Measurements from ENCODE around the gene PIP5KL1.
A peak's percentile ranks its signal among the peaks of the same experiment; 100 is the strongest.

The PIP5KL1 gene

DNA sequence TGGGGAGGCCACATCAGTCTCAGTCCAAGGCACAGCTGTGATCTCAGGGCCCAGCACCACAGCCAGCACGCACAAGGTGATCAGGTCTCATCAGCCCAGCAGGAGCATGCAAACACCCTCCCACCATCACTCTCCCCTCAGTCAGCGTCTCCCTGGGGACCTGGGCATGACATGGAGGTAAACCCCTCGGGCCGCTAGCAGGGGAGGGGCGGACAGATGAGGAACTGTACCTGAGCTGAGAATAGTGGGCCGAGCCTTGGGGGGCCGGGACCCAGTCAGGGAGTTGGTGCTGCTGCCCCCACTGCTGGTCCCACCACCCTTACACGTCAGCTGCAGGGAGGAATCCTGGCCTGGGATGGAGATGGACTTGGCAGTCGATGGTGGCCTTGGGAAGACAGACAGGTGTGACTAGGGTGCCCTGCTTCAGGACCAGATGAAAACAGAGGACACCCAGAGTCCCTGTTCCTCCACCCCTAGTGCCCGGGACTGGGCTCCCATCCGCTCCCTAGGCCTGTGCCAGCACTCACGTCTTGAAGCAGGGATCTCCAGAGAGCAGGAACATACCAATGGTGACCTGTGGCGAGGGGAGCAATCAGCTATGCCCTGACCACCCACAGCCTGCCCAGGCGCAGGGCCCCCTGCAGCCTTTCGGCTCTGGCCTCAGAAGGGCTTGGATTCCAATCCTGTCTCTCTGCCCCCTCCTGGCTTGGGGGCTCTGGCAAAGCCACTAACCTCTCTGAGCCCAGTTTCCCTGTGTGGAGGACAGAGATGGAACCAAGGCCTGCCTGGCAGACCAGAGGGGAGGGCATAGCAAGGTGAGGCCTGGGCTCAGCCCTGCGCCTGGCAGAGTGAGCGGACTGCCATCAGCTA lies 17.5 kb upstream of the PIP5KL1 start:
- no peak for DNase-seq

DNA sequence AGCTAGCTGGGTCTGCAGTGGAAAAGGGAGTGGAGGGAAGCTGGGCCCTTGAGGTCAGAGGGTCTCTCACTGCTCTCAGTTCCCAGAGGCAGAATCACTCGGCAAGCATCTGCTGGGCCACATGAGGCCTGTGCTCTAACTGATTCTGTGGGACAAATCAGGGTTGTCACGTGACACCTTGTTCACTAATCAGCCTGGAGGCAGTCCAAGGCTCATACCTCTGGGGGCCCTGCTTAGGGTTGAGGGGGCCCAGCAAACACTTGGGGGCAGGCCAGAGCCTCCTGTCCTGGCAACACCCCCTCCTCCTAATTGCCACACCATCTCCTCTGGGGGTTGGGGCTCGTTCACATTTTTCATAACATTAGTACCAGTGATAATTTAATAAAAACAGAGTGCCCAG lies 16.2 kb upstream of the PIP5KL1 start:
- no peak for DNase-seq

DNA sequence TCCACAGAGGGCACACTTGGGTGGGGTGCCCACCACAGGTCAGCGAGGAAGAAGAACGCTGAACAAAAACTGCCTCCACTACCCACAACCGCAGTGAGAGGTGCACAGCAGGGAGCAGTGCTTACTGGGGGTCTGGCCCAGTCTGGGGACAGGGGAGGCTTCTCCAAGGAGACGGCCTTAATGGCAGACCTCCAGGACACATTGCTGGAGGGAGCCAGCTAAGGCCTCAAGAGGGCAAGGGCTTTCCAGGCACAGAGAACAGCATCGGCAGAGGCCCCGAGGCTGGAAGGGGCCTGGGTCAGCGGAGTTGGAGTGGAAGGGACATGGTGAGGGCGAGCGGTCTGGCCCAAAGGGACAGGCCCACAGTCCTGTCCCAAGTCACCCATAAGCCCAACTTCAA lies 15.4 kb upstream of the PIP5KL1 start:
- DNase-seq: no peak

DNA sequence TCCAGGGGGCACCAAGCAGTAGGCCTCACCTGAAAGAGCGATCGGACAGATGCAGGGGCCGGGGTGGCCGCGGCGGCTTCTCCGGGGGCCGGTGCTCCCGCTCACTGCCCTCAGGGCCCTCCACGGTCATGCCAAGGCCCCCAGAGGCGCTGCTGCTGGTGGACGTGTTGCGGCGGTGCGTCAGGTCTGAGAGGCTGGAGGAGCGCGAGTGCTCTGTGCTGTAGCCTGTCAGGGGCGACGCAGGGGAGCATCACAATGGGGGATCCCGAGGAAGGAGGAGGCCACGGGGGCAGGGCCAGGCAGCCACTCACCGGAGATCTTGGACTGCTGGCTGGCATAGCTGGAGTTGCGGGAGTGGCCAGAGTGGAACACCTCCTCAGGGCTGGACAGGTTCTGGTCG lies 14.8 kb upstream of the PIP5KL1 start:
- DNase-seq: no peak

DNA sequence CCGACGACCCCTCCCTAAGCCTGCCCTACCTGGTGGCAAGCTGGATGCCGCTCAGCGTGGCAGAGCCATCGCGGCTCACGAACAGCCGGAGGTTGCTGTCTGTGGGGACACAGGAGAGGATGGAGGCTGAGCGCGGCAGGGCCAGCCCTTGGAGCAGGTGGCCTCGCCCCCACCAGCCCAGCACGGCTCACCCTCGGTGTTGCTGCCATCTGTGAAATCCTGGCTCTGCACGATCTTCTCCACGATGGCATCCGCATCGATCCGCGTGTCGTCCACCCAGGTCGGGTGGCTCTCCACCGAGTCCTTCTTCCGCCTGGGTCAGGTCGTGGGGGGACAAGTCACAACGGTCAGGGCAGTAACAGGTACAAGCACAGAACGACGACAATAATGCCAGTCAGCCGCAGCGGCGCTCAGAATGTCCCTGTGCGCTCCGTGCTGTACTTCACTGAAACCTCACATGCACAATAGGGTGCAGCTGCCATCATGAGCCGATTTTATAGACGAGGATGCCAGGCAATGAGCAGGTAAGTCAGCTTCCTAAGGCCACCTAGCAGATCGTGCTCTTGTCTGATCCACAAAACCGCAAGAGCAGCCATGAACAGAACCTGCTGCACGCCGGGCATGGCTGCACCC lies 14.1 kb upstream of the PIP5KL1 start:
- DNase-seq: no peak

DNA sequence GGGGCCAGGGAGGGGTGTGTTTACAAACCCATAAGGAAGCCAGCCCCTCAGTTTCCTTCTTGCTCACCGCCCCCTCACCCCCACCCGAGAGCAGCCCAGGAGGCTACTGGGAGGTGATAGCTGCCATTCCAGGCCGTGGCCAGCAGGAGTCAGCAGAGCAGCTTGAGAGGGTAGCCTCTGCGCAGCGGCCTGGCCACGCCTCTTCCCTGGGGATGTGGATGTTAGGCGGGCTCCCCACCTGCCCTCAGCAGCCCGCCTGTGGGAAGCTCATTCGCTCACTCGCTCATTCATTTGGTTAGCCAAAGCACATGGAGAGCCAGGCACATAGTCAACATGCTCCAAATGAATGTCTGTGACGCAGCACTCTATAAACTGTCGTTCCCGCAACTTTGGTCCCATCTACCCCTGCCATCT lies 13.2 kb upstream of the PIP5KL1 start:
- DNase-seq: peak; percentile 74

DNA sequence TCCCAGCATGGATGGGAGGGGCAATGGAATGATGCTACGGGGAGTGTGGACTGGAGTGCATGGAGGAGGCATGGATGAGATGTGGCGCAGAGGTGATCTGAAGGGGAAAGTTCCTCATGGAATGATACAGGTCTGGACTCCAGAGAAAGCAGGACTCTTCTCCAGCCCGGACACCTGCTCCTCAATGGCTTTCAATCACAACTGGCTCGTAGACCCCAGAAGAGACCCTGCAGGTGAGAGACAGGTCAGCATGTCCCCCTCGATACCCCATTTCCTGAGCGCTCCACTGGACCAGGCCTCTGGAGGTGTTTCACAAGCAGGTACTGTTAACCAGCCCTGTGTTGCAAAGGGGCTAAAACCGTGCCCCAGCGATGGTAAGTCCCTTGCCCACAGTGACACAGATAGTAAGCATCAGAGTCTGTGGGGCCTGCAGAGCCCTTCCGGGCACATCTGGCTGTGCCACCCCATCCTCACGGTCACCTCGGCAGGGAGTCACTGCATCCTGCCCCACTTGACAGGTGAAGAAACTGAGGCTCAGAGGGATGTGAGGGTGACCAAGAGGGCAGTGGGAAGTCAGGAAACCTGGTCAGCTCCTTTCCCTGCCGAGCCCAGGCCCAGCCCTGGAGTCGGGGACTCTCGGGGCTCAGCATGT lies 12.6 kb upstream of the PIP5KL1 start:
- DNase-seq: no peak

DNA sequence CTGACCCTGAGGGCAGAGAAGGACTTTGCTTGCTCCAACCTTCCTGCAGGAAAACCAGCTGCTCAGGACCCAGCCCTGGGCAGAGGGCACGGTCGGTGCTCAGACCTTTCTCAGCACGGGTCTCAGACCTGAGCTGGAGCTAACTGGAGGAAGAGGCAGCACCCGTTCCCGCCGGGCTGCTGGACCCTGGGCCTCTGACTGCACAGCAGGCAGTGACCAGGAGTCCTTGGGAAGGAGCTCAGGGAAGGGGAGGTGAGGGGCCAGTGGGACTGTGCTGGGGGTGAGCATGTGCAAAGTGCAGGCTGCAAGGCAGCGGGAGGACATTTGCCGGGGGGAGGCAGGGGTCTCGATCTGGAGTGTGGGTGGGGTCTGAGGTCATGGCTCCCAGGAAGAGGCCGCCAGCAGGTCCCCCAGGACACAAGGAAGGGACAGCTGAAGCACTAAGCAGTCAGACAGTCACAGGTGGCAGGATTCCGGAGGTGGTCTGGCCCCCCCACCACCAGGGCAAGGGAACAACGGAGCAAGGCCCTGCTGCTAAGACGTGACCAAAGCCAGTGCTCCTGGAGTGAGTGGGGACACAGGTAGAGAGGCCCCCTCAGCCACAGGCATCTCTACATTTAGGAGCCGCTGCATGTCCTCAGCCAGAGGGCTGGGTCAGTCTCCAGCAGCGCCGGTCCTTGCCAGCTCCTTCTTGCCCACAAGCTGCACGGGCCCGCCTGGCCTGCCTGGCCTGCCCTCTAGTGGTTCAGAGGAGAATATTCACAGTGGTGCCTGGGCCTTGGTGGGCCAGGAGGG lies 11.8 kb upstream of the PIP5KL1 start:
- DNase-seq: peak; percentile 78

DNA sequence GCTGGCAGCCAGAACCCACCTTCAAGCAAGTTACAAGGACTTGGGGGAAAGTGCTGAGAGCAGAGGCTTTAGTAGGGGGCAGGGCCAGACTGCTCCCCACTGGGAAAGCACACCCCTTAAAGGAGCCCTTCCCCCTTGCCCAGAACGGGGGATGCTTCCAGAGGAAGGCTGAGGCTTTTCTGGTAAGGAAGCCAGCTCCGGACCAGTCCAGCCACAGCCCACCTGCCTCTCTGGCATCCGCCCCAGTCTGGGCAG lies 11.3 kb upstream of the PIP5KL1 start:
- no peak for DNase-seq

DNA sequence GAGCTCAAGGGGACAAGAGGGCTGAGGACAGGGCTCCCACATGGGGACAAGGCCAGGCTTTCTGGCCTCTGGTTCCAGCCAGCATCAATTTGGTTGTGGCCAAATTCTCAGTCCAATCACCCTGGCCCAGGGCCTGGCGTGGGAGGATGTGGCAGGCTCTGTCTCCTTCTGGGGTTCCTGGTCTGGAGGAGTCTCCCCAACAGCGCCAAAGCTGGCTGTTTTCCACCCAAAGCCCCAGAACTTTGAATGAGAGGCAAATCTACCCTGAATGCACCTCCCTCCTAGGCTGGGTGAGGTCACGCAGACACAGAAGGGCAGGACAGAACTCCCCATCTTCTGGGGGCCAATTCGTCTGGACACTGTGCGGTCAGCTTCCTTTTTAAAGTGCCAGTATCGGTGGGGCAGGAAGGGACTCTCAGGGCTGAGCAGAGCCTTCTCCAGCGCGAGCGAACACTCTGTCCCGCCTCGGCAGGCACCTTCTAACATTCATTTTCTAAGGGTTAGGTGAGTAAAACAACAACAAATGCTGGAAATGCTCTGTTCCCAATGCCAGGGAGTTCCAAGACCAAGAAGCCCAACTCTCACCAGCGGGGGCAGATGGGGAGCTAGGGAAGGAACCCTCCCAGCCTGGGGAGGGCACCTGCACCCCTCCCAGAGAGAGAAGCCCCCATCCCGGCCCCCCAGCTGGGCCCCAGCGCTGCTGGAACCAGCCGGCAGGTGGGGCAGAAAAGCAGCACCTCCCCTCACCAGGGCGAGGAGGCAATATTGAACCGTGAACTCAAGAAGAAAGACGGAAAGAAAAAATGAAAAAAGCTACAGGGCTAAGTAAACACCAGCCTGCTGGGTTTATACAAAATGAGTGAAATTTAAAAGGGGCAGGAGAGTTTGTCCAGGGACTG lies 10.7 kb upstream of the PIP5KL1 start:
- DNase-seq: peak; percentile 60

DNA sequence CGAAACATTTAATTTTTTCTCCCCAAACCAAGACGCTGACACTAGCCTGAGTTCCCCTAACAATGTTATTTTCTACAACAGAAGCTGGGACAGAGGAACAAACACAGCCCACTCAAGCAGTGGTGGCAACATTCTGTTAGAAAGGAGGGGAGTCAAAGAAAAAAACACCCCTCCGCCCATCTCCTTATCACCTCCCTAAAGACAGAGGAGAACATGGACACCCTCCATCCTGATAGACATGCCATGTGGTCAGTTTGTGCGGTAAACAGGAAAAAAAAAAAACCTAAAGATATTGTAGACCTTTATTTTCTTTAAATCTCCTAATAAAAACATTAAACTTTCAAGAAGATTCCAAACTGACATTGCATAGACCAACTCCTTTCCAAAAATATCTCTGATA lies 10.0 kb upstream of the PIP5KL1 start:
- DNase-seq: peak; percentile 82

DNA sequence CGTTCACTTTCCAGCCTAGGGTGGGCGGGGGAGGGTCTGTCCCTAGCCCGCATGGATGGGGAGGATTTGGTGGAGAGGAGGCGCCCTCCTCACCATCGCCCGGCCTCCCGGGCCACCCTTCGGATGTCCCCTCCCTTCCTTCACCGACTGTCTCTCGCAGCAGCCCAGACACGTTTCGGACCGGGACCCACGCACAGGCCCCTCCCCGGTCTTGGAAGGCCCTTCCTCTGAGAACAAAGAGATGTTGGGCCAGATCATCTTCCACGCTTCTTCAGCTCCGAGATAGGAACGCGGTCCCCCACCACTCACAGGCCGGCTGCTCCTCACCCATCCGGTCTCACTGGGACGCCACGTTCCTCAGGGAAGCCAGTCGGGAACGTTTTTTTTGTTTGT lies 7.7 kb upstream of the PIP5KL1 start:
- DNase-seq: no peak

DNA sequence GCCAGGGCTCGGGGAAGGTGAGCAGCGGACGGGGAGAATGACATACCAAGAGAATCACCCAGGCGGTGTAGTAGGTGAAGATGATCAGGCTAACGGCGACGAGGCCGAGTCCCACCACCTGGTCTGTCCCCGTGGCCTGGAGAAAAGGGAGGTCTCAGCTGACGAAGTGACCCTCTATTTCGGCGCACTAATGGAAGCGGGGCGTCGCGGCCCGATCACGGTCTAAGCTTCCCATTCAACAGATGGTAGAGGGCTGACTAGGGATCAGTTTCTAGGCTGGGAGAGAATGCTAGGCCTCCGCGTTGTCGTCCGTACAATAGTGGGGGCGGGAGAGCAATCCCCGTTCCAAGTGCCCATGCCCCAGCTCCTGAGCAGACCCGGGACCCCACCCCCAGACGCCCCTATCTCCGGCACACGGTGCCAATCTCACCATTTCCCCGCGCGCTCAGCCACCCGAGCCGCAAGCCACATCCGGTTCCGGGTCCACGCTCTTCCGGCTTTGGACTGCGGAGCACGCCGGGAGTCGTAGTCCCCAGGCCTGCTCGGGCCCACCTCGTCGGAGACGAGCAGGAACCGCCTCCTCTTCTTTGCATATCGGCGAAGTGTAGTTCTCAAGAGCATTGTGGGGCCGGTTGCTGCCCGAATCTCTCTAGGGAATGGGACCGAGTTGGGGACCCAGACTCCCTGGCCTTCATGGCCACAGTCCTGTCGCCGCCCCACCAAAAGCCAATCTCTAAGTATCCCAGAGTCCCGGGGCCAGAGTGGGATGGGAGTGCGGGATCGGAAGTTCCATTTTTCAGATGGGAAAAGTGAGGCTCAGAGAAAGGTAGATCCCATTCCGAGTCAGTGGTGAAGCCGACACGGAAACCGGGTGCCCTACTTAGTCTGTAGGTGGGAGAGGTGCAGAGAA lies 7.1 kb upstream of the PIP5KL1 start, which contains the start of gene DPM2:
TSS of gene DPM2 (minus strand) at position 467 of the 910 bp plus-strand sequence. CDS start at position 433, 34 bp downstream.
- peak; percentile 93 for DNase-seq

DNA sequence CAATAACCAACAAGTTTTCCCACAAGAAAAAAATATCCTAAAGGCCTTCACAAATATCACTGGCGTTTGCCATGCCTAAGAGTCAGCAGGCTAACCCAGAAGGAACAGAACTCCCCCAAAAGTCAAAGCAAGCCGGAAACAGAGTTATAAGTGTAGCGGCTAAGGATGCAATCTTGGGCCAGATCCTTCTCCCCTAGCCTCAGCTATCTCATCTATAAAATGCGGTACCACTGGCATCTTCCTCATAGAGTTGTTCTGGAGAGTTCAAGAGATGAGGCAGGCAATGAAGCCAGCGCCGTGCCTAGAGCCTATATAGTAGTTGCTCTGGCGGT lies 6.4 kb upstream of the PIP5KL1 start:
- DNase-seq: no peak

DNA sequence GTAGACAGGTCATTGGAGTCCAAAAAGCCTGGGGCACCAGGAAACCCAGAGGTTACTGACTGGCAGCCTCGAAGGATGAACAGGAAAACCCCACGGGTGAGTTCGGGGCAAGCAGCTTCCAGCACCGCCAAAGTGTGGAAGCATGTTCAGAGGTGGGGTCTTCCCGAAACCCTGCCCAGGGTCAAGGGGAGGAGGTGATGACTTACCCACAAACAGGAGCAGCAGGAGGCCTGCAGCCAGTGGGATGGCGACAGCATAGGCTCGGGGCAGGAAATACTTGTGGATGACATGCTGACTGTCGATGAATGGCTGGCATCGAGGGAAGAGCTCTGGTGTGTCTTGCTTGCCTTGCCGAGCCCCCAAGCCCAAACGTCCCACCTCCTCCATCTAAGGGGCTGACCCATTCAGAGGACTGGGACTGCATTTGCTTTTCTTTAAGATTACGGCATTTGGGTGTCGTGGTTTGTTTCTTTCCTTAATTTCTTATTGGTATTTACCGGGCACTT lies 5.8 kb upstream of the PIP5KL1 start:
- no peak for DNase-seq

DNA sequence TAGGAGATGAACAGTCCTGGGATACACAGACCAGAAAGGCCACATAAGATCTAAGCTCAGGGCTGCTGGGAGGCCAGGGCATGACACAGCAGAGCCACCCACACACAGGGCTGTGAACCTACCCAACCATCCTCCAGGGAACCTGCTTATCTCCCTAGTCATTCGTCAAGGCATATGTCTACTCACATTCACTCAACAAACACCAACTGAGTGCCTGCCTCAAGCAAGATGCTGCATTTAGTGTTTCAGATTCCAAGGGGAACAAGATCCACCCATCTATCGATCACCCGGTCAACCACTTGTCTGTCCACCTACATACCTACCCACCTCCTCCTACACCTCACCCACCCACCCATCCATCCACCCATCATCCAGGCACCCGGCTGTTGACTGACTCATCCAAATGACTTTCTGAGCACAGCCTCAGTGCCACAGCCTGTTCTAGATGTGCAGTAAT lies 5.2 kb upstream of the PIP5KL1 start:
- DNase-seq: peak; percentile 87

DNA sequence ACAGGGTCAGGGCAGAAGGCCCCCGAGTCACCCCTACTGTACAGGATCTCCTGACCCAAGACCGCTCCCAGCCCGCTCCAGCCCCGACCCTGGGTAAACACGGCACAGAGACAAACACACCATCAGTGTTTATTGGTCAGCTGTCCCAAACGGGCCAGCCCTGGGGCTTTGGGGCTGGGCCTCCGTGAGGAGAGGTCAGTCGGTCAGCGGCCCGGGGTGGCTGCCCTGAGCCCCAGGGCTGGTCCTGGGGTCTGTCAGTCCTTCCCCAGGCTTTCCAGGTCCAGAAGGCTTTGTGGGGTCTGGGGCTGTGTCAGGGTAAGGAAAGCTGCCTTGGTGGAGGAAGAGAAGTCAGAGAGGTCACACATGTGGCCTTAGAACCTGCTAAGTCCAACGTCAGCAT lies 4.4 kb upstream of the PIP5KL1 start:
- no peak for DNase-seq

DNA sequence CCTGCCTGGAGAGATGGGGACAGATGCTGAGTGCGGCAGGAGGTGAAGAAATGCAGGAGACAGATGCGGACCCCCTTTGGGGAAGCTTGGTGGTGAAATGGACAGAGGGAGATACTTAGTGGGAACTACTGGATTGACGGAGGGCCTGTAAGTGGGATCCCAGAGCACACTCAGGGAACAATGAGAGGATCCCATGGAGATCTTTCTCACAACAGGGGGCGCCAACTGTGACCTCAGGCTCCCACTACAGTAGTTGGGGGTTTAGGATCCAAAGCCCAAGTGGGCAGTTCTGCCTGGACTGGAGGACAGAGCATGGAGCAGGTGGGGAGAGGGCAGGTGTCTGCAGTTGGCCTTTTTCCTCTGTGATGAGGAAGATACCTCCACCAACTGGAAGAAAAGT lies 3.7 kb upstream of the PIP5KL1 start:
- DNase-seq: no peak

DNA sequence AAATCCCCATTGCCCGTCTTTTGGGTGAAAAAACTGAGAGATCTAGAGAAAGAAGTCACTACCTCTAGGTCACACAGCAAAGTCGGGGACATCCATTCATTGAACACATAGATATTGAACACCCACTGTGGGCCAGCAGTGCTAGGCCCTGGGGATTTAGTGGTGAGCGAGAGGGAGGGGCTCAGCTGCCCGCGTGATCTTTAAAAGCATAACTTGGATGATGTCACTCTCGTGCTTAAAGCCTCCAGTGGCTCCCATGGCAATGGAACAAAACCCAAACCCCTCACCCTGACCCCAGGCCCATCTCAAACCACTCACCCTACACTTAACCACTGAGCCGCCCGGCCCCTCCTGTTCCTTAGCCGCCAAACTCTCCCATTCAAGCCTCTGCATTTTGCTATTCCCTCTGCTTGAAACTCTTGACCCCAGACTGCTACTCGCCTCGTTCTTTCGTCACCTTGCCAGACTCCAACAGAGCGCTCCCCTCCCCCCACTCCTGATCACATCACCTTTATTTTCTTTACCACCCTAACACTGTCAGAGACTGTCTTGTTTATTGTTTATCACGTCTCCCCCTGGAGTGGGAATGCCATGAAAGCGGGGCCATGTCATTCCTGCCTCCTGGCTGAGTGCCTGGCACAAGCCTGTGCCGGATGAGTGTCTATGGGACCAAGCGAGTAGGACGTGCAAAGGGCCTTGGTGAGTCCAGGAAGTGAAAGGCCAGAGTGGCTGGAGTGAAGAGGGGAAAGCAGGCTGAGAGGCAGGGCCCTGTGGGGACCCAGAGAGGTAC lies 710 bp upstream of the PIP5KL1 start:
- DNase-seq: no peak

DNA sequence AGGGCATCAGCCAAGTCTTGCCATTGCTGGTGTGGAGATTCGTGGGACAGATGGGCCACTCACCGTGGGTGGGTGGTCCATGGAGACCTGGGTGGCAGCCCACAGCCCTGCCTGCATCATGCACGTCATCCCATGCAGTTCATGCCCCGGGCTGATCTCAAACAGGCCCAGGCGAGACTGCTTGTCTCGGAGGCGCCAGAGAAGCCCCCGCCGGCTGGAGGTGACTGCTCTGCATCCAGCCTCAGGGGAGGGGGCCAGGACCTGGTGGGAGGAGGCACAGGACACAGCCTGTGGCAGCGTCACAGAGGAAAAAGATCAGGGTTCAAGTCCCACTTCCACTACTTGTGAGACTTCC lies 975 bp downstream of the PIP5KL1 start:
- DNase-seq: no peak

Data from hematopoietic multipotent progenitor cell treated with erythropoietin and hydrocortisone succinate and interleukin-3 and kit ligand, for 8 days (in vitro differentiated cells).